H1 (cell line): Measurements from ENCODE around the gene C1RL. TPM values are rescaled to one million over a fixed set of nuclear protein-coding genes. Genes with fewer than 3 reads are reported as not detected.

ENCODE experiments used
- POLR2A ChIP-seq, 2 experiments: IDR thresholded peaks; 1 replicate in 1 of 2; 2 replicates in 1 of 2; pipeline ENCODE4 v1.6.1; 2011; ENCODE audit warnings: low read depth in 2 of 2, low read length in 2 of 2, mild to moderate bottlenecking in 2 of 2; ENCODE audit errors: control extremely low read depth in 1 of 2
- ZNF274 ChIP-seq: IDR thresholded peaks from 2 replicates; pipeline ENCODE4 v1.7.0; 2012; ENCODE audit warnings: low read length, borderline replicate concordance; ENCODE audit errors: extremely low read depth
- polyA plus RNA-seq, 7 experiments: library from polyadenylated mRNA; depleted of rRNA in 3 of 7; stranded (reverse) in 5 of 7; unstranded in 2 of 7; fragments of >200 nt in 5 of 7; fragments of 200-250 nt in 2 of 7; gene quantifications; 1 replicate in 5 of 7; 2 replicates in 1 of 7; 4 replicates in 1 of 7; pipeline versions ENCODE4 v1.2.1 to v1.2.3, GENCODE V29; 2011 to 2013; ENCODE audit warnings: missing spikeins in 2 of 7, mixed read lengths in 2 of 7
- total RNA-seq: library from RNA; stranded (reverse); fragmentation: NEBNext Ultra II Directional; extraction: Animal tissue kit (Norgen Biotek cat#: 25700); gene quantifications from 2 replicates; pipeline ENCODE4 v1.2.1, GENCODE V29; 2021

The C1RL gene
- total and polyA plus RNA-seq, 2 of the 8 experiments (the other 6 are each of a cell fraction or from before 2014, with no cell fraction given): 11.4 to 15.5 TPM

GRCh38 chr12:7136676-7137075, 27.7 kb upstream of the C1RL start (continued):
- no peak for TF ChIP-seq ZNF274
- TF ChIP-seq POLR2A (IDR thresholded peaks at IDR 0.05; ENCODE audit: control extremely low read depth in 1 of 2, low read depth in 2 of 2, low read length in 2 of 2): no peak
